Measurements from ENCODE around the gene DEDD2.

GRCh38 chr19:42169486-42170413, 47.7 kb downstream of the DEDD2 start:
- TF ChIP-seq CTCF (IDR thresholded peaks at IDR 0.05), result no peak
- no peak for TF ChIP-seq POLR2AphosphoS5 (IDR thresholded peaks at IDR 0.05; ENCODE audit: insufficient read depth in 1 of 2, low read depth in 1 of 2)
- TF ChIP-seq POLR2A (IDR thresholded peaks at IDR 0.05), result no peak
